GM12801 (cell line): ENCODE data around the gene LRRN4CL.

Experiments used
- TF ChIP-seq, protein P1 (sequence below): IDR thresholded peaks from one replicate; pipeline ENCODE4 v1.5.1; 2011; ENCODE audit warnings: control low read depth; ENCODE audit not compliant: insufficient read length; ENCODE audit errors: extremely low read depth

The LRRN4CL gene

DNA sequence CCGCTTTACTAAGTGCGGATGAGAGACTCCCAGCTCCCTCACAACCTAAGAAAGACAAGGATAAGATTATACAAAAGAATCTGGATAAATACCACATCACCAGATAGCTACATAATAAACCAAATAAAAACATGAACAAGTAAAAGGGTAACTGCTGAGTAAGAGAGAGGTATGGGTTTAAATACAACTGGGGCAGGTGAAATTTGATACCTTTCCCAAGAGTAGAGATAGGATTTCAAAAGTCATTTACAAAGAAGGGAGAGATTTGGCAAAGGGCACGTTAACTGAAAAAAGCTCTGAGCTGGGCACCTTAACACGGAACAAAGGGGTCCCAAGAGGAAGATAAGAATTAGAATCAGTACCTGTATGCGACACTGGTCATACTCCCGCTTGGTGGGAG is 12.2 kb downstream of the LRRN4CL start:
- TF ChIP-seq, protein P1, sequence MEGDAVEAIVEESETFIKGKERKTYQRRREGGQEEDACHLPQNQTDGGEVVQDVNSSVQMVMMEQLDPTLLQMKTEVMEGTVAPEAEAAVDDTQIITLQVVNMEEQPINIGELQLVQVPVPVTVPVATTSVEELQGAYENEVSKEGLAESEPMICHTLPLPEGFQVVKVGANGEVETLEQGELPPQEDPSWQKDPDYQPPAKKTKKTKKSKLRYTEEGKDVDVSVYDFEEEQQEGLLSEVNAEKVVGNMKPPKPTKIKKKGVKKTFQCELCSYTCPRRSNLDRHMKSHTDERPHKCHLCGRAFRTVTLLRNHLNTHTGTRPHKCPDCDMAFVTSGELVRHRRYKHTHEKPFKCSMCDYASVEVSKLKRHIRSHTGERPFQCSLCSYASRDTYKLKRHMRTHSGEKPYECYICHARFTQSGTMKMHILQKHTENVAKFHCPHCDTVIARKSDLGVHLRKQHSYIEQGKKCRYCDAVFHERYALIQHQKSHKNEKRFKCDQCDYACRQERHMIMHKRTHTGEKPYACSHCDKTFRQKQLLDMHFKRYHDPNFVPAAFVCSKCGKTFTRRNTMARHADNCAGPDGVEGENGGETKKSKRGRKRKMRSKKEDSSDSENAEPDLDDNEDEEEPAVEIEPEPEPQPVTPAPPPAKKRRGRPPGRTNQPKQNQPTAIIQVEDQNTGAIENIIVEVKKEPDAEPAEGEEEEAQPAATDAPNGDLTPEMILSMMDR, result no peak

DNA sequence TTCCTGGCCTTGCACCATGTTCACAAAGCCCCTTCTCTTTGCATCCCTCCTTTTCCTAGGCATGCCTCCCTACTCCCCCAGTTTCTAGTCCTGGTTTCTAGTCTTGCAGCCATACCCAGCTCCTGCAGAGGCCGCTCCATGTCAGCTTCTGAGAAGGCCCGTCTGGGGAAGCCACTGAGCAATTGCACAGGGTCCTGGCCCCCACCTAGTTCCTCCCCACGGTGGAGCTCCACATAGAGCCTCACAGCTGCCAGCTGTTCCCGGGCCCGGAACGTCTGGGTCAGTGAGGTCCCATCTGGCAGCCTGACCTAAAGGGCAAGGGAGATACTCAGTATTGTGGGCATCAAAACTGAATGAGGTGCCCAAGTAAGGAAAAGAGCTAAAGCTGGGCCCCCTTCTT is 12.6 kb downstream of the LRRN4CL start:
- TF ChIP-seq, protein P1, result no peak

DNA sequence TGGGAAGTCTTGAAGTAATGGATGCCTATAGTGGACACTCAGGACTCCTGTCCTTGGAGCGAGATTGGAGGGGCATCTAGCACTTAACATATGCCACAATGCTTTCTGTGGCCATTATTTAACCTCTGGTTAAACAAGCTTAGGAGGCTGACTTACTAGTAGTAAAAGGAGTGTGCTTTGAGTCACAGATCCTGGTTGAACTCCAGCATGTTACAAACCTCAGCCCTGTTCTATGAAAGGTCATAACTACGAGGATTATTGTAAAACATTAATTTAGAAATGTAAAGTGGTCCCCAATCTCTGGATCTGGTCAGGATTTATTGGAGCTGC is 16.2 kb downstream of the LRRN4CL start:
- TF ChIP-seq, protein P1, result no peak

DNA sequence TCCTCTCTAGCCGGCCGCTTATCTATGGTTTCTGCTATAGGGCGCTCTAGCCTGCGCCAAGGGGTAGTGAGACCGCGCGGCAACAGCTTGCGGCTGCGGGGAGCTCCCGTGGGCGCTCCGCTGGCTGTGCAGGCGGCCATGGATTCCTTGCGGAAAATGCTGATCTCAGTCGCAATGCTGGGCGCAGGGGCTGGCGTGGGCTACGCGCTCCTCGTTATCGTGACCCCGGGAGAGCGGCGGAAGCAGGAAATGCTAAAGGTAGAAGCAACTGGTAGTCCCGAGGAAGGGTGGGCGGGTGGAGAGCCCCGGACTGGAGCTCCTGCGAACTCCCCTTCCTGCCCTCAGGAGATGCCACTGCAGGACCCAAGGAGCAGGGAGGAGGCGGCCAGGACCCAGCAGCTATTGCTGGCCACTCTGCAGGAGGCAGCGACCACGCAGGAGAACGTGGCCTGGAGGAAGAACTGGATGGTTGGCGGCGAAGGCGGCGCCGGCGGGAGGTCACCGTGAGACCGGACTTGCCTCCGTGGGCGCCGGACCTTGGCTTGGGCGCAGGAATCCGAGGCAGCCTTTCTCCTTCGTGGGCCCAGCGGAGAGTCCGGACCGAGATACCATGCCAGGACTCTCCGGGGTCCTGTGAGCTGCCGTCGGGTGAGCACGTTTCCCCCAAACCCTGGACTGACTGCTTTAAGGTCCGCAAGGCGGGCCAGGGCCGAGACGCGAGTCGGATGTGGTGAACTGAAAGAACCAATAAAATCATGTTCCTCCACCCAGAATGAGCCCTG is 17.5 kb downstream of the LRRN4CL start, which contains the start of the genes LBHD1 and UQCC3:
Gene LBHD1 (minus strand): TSS at position 660 of the 782 bp plus-strand sequence. CDS start 2,236 bp downstream, outside the sequence.
Gene UQCC3 (plus strand): TSS at position 66 of the 782 bp plus-strand sequence. CDS start 73 bp downstream, at position 139.
- TF ChIP-seq, protein P1, result no peak

DNA sequence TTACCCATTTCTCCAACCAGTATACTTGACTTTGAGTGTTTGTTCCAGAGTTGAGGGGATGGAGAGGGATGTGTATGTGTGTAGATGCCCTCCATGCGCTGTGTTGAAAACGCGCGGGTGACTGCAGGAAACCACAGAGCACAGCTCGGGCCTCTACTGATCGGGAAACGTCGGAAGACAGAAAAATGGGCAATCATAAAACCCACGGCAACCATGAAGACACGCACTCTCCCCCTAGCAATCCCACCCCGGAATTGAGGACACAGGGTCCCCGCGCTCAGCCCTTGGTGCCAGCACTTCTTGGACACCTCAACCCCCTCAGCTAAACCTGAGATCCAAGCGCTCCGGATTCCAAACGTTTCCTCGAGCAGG is 18.1 kb downstream of the LRRN4CL start:
- TF ChIP-seq, protein P1, result no peak

DNA sequence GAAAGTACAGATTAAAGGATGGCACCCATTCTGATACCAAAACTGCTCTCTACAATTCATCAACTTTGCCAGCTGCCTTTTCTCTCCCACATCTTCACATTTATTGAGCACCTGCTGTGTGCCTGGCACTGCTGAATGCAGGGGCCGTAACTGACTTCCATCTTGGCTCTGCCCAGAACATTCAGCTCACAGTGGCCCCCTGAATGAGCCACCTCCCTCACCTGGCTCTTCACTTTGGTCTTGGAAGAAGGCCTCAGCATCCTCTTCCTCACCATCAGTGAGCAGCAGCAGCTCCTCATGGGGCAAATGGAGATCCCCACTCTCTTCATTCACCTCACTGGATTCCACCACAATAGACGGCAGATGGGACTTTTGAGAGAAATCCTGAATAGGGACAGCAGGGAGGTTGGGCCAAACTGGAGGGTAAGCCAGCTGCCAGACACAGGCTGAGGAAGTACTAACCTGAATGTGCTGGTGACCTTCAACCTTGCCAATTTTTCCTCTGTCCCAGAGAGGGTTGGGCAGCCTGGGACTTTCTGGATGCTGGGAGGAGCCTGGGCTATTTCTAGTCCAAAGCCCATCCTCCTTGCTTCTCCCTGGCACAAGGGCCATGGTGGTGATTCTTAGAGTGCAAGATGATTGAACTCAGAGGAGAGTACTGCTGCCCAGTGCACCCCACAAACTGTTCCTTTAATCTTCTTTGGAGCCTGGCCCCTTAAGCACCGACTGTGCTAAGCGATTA is 19.7 kb downstream of the LRRN4CL start:
- TF ChIP-seq, protein P1, result no peak

DNA sequence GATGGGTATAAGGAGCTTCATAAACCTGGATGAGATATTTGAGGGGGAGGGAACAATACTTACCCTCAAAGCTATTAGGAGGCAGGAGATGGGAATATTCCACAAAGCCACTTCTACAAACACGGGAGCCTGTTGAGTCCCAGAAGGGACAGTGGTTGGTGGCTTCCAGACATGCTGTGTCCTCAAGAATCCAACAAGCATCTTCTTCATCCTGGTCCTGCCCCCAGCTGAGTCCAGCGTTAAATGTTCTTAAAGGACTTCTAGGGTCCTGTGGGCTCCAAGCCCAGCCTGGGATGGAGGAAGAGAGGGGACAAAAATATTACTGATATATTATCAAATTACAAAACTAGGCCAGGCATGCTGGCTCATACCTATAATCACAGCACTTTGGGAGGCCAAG is 21.9 kb downstream of the LRRN4CL start:
- TF ChIP-seq, protein P1, result no peak
